Dedifferentiated amniotic fluid mesenchymal stem cell (primary cell): ENCODE results near the gene KLHL14.
"Not testable (repeated sequence)": the region's sequence is repeated elsewhere in the genome, so short reads cannot be mapped to it uniquely, and the experiment has no call there.

ENCODE experiments used
- DNase-seq: peaks from one replicate; pipeline ENCODE4 v3.0.0-alpha.2; 2016; ENCODE audit errors: extremely low spot score

KLHL14 gene

DNA sequence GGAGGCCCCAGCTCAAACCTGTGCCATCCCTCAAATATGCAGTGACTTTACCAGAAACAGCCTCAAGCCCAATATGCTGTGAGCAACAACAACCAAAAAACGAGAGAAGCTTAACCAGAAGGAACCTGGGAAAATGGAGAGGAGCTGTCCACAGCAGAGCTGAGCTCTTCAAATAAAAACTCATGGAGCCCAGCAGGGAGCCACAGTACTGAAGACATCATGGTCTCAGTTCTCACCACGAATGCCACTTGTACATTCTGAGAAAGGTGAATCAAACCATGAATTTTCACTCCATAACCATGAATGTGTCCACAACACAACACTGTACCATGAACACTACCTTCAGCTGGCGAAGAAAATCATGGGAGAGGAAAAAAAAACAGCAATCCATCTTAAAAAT lies 50.5 kb downstream of the KLHL14 start:
- DNase-seq = no peak

DNA sequence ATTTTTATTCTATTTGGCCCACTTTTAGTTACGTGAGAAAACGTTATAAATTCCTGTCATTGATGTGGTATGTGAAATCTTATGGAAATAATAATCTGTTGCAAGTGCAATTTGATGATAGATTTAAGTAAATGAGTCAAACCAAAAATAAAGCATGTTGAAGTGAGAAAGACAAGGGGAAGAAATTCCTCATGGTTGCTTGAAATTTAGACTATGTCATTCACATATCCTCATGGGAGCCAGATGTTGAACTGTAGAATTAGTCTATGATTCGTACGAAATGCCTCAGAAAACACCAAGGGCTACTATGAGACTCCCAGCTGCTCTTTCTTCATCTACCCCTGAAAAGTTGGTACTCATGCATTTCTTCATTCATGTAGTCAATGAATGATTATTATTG lies 55.7 kb downstream of the KLHL14 start:
- DNase-seq = no peak

DNA sequence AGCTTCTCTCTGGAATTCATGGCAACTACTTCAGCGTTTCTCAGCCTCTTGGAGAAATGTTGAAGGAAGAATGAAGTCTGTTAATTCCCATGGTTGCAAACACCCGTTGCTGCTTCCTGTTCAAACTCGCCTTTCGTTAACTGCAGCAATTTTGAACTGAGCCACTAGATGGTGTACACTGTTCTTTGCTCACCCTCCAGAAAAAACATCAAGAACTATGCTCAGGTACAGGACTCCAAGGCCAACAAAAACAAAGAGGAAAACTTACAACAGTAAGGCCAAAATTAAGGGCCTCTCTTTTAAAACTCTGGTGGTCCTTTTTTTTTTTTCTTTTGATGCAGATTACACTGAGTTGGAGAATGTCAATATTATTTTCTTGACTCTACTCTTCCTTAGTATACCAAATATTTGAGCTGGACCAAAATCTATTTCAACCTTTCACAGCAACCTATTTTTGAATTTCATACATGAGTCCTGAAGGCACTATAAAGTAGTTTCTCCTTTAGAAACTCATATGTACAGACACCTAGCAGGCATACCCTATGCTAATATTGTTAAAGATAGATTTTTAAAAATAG lies 58.2 kb downstream of the KLHL14 start:
- DNase-seq = peak; percentile 56

DNA sequence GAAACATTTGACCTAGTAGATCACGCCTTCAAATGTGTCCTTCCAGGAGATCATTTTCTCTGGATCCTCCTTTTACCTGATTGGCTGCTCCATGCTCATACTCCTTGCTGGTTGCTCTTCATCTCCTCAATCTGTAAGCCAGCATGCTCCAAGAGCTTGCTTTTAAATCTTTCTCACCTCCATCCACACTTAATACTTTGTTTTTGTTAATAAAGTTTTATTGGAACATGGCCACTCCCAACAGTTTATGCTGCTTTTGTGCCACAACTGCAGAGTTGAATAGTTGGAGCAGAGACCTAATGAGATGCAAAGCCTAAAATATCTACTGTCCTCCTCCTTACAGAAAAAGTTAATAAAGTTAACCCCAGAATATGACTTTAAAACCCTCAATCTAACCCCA lies 60.0 kb downstream of the KLHL14 start:
- DNase-seq = no peak

DNA sequence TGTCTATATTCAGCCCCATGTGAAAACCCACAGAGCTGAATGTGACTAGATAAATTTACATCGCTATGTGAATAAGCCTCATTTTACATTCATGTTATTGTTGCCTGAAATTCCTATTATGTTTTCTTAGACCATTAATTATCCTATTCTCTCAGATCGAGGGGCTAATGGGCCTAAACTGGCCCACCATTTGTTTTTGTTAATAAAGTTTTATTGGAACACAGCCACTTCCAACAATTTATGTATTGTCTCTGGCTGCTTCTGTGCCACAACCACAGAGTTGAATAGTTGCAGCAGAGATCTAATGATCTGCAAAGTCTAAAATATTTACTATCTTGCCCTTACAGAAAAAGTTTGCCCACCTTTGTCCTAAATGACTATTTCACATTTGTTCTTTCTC lies 61.0 kb downstream of the KLHL14 start:
- DNase-seq = no peak

DNA sequence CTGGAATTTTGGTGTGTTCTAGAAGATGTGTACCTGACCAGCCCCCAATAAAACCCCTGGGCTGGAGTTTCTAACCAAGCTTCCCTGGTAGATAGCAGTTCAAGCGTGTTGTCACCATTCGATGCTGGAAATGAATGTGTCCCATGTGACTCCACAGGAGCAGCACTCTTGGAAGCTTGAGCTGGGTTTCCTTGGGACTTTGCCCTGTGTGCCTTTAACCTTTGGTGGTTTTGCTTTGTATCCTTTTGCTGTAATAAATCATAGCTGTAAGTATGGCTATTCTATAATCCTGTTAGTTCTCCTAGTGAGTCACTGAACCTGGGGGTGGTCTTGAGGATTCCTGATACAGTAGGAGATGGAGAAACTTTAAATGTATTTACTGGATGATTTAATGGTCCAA lies 65.2 kb downstream of the KLHL14 start:
- no peak for DNase-seq

DNA sequence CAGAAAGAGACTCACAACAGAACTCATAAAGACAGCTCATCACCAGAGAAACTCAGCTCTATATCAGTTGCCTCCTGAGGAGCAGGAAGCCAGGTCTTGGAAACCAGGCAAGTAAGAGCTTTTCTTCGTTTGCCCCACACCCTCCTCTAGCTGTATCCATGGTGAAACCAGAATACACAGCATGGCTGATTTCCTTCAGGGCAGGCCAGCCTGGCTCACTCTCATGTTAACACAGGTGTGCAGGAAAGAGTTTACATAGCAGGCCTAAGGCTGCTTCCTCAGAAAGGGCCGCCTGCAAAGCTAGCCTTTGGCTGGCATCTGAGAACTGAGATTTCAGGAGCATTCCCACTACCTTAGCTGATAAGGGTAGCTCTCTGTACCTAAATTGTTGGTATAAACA lies 65.7 kb downstream of the KLHL14 start:
- no peak for DNase-seq

DNA sequence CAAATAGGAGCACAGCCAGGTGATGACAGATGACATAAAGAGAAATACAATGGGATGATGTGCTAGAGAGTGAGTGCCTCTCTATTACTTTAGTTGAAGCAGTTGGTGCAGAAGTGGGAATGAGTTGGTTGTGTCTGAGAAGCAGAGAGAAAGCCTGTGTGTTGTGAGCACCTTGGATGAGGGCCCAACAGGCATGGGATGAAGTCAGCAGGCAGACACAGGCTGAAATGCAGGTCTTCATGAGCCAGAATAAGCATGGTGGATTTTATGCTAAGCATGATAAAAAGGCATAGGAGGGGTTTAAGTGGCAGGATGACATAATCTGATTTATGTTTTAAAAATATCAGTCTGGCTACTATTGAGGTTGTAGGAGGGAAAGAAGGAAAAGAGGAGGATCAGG lies 71.5 kb downstream of the KLHL14 start:
- no peak for DNase-seq

DNA sequence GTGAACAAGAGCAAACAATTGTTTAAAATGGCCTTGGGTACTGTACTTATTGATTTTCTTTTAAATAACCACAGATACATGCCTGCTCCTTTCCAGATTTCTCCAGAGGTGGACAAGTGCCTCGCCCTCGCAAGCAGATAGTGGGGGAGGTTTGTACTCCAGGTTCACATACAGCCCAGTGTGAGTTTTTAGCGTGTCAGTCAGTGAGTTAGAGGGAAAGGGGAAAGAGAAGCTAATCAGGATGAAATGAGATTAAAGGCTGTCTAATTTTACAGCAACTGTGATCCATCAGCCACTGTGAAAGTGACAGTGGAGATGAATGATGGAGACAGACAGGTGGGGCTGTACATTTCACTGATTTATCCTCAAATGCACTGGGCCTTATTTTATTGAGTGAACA lies 74.7 kb downstream of the KLHL14 start:
- no peak for DNase-seq

DNA sequence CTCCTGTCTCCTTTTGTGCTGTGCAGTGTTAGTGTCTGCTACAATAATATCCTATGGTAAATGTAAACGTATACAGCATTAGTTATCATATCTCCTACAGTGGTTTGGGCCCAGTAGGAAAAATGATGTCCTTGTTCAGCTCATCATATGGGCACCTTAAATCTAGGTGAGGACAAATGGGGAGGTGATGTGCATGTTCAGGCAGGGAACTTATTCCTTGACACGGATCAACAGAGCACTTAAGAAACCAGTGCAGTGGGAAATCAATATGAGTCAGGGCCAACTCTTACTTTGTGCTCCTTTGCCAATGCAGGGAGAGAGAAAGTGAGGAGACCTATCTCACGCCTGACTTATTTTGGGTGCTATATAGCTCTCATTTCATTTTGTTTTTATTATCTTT lies 76.4 kb downstream of the KLHL14 start:
- no peak for DNase-seq

DNA sequence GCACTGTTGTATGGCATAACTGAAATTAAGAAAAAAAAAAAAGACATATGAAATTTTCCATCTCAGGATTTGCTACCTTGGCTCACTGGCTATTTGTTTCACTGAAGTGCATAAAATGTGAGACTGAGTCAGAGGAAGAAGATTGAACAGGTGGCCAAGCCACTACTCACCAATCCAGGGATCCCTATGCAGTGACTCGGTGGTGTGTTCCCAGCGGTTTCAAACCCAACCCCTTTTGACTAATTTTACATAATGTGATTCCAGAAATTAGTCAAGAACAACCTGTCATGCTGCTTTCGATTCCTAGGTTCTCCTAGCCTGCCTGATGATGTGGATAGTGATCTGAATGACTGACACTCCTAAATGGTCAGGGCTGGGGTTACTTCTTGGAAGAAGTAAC lies 77.3 kb downstream of the KLHL14 start:
- DNase-seq = no peak

DNA sequence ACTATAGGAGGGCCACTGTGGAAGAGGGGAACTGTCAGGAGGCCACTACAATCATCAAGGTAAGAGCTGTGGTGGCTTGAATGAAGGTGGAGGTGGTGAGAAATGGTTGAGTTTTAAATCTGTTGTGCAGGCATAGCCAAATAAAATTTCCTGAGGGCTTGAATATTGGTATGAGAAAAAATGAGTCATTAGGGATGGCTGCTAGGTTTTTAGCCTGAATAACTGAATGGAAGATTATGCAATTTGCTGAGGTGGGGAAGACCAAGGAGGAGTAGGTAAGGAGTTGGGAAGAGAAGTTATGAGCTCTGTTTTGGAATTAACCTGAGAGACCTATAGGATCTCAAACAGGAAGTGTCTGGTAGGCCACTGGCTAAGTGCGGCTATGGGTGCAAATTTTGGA lies 84.0 kb downstream of the KLHL14 start:
- no peak for DNase-seq

DNA sequence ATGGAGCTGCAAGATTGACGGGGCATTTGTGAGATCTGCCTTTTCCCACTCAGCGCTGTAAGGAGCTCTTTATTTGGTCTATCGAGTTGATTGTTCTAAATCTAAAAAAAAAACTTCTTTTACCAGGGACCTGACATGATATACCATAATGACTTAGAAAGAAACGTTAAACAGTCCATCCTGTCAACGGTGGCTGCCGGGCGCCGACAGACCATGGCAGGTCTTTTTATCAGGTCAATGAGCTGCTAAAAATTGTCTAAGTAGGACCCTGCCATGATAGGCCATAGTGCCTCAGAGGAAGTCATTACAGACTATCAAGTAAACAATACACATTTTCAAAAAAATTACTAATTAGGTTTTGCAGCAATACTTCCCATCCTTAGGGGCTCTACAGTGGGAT lies 87.9 kb downstream of the KLHL14 start:
- no peak for DNase-seq

DNA sequence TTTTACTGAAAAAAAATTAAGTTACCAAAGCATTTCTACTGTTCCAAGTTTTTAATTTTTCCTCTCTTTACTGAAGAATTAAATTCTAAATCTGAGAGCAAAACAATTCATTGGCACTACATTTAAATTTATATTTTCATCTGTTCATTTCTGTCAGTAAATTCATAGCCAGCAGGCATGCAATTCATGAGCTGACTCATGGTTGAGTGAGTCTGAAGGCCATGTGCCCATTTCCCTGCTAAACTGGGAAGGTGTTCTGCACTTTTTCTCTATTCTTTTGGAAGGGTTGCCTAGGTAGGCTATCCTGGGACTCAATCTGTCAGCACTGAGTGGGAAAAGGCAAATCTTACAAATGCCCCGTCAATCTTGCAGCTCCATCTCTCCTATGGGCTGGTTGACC lies 88.7 kb downstream of the KLHL14 start:
- no peak for DNase-seq

DNA sequence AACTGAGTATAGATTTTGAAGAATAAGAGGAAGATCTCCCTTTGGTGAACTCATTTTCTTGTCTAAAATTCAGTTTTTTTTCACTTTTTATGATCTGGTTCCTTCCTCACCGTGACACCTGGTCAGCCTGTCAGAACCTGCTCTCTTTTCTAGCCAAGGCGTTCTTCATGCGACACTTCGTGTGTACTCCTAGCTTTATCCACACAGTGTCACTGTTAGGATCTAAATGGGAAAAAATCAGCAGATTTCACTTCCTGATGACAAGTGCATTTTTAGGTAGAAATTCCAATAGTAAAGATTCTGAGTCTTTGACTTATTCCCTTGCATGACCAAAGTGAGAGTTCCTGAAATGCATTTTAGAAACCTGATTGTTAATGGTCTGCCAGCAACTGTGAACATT lies 89.8 kb downstream of the KLHL14 start:
- no peak for DNase-seq

DNA sequence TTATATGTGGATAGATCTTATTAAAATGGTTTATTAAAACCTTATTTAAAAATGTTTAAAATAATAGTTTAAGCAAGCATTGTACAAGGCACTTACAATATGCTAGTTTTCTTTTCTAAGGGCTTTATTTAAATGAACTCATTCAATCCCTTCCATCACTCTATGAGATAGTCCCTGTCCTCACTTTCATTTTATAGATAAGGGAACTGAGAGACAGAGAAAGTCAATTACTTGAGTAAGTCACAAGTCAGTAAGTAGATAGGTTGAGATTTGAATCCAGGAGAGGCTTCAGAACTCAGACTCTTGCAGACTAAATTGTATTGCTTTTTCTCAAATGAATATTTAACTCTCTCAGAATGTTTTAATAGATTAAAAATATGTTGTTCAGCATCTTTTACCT lies 95.2 kb downstream of the KLHL14 start:
- no peak for DNase-seq

DNA sequence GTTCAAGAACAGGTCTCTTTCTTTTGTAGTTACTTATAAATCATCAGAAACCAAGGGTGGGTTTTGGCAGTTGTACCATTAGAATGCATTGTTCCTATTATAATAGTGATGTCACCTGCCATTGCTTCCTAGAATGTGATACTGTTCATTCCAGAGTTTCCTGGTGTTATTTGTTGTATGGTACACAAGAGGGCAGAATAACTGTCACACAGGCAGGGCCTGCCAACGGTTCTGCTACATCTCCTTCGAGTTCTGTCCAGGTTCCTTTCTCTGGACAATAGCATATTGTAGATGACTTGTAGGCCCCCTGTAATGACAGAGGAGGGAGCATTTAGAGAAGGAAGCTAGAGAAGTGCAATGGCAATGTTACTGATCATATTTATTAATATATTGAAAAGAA lies 98.3 kb downstream of the KLHL14 start:
- no peak for DNase-seq

DNA sequence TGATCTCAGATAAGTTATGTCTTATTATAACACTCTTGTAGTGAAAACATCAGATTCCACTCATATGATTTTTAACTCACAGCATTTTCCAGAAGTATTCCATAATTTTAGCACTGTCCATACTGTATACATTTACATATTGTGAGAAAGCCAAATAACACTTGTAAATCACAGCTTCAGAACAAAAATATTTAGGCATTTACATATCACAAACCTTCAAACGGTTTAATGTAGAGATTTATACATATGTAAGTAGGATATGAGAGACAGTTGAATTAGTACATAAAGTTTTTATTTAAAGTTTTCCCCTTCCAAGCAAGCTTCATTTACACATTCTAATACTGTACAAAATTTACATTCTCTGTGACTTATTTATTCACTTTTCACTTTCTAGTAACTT lies 100.4 kb downstream of the KLHL14 start:
- no peak for DNase-seq

DNA sequence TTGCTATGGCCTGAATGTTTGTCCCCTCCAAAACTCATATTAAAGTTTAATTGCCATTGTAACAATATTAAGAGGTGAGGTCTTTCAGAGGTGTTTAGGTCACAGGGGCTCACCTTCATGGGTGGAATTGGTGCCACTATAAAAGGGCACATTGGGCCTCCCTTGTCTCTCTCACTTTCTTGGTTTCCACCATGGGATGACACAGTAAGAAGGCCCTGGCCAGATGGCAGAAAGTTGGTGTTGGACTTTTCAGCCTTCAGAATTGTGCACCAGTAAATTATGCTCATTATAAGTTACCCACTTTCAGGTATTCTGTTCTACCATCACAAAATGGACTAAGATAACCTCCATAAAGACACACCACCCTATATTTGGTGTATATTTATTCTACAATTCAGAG lies 102.1 kb downstream of the KLHL14 start:
- DNase-seq = no peak

DNA sequence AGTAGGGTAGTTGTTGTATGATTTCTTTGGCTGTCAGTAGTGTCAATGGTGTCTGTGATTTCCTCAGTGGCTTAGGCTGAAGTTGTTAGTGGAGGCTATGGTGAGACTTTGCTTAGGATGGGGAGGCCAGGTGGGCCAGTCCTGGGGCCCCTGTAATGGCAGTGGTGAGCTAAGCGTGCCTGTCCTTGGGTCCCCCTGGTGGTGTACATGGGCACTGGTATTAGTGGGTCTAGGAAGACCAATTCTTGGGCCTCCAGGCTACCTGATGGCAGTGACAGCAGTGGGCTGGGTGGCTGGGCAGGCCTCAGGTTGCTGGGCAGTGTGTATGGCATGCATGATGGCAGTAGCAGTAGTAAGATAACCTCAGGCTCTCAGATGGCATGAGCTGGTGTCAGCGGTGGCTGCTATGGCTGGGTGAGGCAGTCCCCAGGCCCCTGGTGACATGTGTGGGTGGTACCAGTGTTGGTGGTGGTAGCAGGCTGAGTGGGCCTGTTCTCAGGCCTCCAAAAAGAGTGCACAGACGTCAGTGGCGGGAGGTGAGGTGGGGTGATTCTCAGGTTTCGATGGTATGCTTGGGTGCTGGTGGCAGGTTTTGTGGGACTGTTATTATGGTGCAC lies 103.2 kb downstream of the KLHL14 start:
- no peak for DNase-seq

DNA sequence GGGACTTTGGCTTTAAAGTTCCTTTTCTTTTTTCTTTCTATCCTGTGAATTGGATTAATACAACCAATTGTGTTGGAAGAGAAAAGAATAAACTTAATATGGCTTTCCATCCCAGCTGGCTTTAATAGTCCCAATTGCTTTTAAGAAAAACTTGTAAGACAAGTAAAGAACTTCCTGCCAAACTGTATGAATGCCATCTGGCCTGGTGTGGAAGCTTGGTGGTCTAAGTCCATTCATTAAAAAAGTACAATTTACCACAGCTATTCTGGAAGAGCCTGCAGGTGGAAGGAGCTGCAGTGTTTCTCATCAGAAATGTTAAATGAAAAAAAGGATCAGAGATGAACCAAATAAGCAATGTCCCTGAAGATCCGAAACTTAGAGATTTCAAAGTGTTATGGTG lies 103.9 kb downstream of the KLHL14 start:
- no peak for DNase-seq

DNA sequence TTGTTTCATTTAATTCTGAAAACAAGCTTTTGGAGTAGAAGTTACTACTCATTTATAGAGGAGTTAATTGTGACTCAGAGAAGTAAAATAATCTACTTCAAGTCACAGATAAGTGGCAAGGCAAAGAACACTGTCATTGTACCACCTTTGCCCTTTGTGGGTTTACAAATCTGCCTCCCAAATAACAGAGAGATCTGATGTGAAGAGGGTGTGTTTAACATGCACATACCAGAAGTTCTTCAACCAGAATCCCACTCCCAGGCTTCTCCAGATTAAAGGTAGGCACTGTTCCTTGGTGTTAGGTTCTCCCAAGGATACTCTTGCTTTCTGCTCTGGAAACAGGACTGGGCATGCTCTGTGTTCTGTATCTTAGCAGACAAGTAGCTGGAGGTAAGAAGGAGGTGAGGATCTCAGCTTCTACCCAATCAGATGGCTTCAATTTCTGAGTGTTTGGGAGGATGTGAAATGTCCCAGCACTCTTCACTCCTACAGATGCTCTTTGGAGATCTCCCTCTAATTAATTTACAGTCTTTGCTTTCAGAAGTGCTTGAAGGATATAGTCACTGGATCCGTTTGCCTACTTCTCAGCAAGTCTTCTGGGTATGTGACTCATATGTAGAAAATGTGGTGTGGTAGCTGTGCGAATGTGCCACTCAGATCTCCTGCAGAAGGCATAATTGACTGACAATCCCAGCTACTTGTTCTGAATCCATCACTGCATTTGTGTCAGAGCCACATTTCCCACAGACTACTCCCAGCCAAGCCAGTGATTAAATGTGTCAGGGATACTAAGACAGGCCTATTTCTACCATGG lies 111.1 kb downstream of the KLHL14 start:
- no peak for DNase-seq

DNA sequence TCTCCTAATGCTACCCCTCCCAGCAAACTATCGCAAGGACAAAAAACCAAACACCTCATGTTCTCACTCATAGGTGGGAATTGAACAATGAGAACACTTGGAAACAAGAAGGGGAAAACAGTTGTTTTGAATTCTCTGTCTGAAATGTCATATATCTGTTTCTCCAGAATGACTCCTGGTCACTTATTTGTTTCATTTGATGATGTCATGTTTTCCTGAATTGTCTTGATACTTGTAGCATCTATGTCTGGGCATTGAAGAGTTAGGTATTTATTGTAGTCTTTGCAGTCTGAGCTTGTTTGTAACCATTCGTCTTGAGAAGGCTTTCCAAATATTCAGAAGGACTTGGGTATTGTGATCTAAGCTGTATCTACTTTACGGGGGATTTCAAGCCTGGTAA lies 118.3 kb downstream of the KLHL14 start:
- DNase-seq = not testable (repeated sequence)
